Renal pelvis (tissue), 4 donors: Measurements from ENCODE around the gene FHIT. TPM values are rescaled to one million over a fixed set of nuclear protein-coding genes. Genes with fewer than 3 reads are reported as not detected.
A peak's percentile ranks its signal among the peaks of the same experiment; 100 is the strongest.

Experiments used
- DNase-seq: peaks from one replicate; pipeline ENCODE4 v3.0.0-alpha.2; 2013
- polyA plus RNA-seq, 3 donors: library from polyadenylated mRNA; unstranded; fragments of 120-200 nt; gene quantifications; one replicate each; pipeline ENCODE4 v1.2.1, GENCODE V29; 2013; ENCODE audit not compliant: insufficient read length in 3 of 3

Gene FHIT
- polyA plus RNA-seq, 3 donors = 22.3 to 28.2 (median 25.5) TPM

DNA sequence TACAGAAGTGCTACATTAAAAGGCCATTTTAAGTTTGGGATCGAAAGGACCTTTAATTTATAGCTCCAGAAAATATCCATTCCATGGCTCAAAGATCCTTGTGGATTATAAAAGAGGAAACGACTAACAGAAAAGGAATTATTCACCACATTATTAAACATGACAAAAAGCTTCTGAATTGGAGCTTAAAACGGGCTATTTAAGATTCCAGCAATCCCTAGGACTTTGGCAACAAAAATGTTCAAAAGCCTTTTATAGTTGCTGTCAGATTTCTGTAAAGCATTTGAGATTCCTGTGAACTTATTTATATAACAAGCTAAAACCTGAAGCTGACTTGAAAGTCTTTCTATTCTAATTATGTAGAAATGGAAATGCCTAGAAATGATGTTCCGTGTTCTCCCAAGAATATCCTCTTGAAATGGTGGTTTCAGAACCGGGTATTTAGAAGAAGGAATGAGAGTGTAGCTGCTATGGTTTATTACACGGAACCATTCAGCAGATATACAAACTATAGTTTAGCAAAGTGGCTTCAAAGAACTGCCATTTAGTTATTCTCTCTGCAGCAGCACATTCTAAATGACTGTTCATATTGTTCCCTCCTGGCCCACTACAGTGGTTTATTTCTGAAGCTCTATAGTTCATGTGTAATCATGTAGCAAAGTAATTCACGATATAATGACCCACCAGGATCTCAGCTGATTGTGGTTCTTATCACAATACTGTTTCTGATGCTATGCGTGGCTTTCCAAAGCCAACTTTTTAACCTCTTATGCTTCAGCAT is 961.7 kb downstream of the FHIT start:
- no peak for DNase-seq

- no peak for DNase-seq
These were observed 968.4 kb downstream of the FHIT start for GRCh38 chr3:60282866-60283265.

- no peak for DNase-seq
These were observed 969.3 kb downstream of the FHIT start for GRCh38 chr3:60281970-60282369.

DNA sequence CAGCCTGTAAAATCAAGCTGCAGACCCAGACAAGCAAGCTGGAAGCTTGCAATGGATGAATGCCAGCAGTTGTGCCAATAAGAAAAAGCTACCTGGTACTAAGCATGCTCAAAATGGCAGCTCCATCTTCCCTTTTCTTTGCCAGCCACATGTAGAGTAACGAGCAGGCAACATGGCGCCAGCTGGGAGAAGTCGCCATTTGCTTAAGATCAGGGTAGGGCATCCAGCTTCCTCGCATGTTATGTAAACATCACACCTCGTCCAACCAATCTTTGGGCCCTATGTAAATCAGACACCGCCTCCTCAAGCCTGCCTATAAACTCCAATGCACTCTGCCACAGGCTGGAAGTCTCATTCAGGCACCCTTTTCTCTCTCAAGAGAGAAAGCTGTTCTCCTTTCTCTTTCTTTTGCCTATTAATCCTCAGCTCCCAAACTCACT is 973.9 kb downstream of the FHIT start:
- no peak for DNase-seq

- DNase-seq = no peak
These were observed 974.6 kb downstream of the FHIT start for GRCh38 chr3:60276615-60277014.

DNA sequence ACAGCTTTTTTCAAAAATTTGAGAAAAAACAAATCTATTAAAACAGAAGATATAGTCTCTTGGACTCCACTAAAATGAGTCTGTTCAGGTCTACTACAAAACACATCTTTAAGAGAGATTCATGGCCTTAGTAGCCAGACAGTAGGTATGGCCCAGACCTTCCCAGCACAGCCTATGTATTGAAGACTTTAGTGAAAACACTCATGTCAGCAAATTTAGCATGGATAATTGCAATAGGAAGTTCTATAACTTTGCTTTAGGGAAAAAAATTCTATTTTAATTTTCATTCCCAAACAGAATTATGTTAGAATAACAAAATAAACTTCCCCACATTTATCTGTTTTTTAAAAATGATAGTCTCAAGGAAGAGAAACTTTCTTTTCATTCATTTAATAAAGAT is 976.6 kb downstream of the FHIT start:
- DNase-seq = no peak

DNA sequence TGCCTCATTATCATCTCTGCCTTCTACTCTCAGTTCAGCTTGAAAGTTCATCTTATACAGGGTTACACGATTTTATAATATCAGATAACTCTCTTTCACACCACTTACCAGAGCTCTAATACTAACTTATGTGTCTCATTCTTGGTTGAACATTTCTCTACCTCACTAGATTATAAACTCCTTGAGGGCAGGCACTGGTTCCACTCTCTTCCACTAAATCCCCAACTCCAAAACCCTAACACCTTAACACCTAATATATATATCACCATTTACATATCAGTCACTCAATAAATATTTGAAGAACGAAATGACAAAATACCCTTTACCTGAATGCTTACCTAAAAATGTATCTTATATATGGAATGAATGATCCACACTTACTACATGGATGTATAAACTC is 977.2 kb downstream of the FHIT start:
- DNase-seq = no peak

DNA sequence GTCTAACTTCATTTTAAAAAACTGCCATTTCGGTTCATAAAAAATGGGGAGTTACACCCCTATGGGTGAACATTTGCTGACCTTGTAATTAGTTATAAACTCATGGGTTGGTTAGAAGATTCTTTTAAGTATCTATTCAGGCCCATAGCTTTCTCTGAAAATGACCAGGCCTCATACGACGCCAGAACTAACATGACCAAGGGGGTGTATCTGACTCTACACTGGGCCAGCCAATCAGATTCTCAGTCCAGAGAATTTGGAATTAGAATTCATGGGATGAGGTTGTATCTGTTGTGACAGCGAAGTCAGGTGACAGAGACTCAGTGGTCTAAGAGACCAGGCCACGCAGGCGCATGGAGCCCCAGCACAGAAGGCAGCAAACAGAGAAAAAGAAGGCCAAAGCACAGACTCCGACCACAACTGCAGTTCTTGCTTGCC is 981.4 kb downstream of the FHIT start:
- DNase-seq = no peak

DNA sequence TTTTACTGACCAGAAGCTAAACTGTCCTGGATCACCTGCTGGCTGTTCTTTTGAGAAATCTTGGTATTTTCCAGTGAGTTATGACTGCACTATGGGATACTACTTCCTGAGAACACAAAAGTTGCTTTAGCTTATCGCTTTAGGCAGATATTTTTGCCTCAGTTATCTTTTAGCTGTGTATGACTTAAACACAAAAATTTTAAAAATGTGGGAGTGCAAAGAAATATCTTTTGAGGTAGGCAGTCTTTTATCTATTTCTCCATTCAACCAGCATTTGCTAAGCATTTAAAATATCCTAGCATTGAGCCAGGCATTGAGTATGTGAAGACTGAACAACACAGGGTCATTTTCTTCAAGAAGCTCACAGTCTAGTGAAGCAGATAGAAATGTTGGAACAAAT is 981.9 kb downstream of the FHIT start:
- DNase-seq = no peak

GRCh38 chr3:60268123-60268522 is 983.1 kb downstream of the FHIT start:
- no peak for DNase-seq

- no peak for DNase-seq
These were observed 984.8 kb downstream of the FHIT start for GRCh38 chr3:60266444-60266843.

- DNase-seq = no peak
These were observed 988.1 kb downstream of the FHIT start for GRCh38 chr3:60263191-60263590.

DNA sequence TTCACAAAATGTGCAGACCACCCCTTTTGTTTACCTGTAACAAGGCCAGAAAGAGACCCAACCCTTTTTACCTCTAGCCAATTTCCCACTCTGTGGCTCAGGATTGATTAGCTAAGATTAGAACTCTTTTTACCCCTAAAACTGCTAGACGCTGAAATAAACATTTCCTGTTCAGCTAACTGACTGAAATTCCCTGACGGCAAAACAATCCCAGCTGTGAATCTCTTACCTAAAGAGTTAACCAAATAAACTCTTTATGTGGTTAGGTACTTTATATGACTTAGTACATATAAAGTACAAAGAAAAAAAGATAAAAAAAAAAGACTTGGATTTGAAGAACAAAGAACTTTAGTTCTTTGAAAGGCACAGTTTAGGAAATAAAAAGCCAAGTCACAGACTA is 988.7 kb downstream of the FHIT start:
- no peak for DNase-seq

DNA sequence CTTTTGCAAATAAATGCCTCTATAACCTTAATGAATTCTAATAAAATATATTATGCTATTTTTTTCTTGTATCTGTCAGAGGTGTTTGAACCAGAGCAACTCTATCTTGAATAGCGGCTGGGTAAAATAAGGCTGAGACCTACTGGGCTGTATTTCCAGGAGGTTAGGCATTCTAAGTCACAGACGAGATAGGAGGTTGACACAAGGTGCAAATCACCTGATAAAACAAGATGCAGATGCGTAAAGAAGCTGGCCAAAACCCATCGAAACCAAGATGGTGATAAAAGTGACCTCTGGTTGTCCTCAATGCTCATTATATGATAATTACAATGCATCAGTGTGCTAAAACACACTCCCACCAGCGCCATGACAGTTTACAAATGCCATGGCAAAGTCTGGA is 990.7 kb downstream of the FHIT start:
- DNase-seq = no peak

GRCh38 chr3:60250810-60251209 is 1000.4 kb downstream of the FHIT start:
- DNase-seq = no peak

DNA sequence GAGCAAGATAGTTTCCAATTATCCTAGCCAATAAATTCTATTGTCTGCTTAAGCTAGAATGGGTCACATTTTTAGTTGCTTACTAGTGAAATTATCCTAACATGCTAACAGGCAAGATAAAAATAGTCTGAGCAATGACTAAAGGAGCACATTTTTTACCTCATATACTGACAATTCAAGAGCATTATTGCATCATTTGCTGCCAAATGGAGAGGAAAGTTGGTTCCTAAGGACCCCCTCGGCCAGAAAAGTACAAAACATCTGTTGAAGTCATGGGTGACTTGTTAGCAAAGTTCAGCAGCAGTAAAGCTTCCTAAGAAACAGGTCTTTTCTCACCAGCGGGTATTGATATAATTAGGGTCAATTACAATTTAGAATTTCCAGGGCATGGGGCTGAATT is 1001.0 kb downstream of the FHIT start:
- DNase-seq = no peak

DNA sequence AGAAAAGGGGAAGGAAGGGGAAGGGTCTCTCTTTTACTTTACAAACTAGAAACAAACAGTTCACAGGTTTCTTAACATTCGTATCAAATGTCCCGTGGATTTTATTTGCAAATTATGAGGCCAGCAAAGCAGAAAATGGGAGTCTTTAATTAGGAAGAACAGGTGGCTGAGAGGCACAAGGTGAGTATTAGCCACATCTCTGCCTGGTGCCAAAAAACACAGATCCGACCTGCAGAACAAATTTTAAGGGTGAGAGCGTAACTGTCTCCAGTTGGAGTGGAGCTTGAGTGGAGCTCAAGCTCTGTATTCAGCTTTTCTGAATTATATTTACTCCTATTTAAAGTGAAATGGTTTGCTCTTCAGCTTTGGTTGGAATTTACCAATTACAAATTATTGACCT is 1004.9 kb downstream of the FHIT start:
- DNase-seq = no peak

DNA sequence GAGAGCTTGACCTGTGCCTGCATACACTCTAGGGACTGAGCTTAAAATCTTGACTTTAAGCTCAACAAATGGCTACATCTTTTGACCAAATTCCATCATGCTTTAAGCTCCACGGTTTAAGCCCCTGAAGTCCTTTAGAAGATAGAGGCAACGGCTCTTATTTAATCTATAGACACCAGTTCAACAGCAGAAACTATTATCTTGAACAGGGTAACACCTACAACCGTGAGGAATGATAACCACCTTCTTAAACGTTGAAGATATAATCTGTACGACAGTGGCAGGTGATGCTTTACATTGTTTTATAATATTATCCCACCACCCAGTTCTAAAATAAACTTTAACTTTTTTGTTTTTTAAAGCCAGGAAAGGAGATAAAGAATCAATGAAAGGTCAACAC is 1007.8 kb downstream of the FHIT start:
- DNase-seq = no peak

DNA sequence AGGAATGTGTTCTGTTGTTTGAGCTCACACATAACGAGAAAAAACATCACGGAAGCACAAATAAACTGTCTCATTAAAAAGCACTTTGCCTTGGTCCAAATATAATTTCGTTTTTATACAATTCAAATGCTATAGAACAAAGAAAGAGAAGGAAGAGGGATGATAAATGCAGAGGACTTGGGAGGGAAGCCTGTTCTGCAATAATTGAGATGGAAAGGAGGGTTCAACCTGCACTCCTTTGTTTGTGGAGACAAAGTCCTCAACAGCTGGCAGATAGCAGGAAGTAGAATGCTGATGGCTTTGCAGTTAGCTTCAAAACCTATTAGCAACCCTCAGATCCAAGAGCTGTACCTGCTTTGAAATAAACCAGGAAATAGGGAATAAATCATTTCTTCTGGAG is 1010.8 kb downstream of the FHIT start:
- no peak for DNase-seq

GRCh38 chr3:60238550-60238949 is 1012.7 kb downstream of the FHIT start:
- no peak for DNase-seq

DNA sequence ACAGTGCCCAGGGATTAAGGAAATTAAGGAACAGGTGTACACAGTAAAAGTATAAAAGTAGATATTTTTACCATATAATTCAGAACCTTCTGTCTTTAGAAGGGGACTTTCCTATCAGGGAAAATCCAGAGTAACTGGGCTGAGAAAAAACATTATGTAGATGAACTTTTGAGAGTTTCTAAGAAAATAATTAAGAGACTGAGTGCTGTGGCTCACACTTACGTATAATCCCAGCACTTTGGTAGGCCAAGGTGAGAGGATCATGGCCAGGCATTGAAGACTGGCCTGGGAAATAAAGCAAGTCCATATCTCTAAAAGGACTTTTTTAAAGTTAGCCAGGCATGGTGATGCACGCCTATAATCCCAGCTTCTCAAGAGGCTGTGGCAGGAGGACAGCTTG is 1021.8 kb downstream of the FHIT start:
- DNase-seq = no peak

- no peak for DNase-seq
These were observed 1022.4 kb downstream of the FHIT start for GRCh38 chr3:60228823-60229222.

DNA sequence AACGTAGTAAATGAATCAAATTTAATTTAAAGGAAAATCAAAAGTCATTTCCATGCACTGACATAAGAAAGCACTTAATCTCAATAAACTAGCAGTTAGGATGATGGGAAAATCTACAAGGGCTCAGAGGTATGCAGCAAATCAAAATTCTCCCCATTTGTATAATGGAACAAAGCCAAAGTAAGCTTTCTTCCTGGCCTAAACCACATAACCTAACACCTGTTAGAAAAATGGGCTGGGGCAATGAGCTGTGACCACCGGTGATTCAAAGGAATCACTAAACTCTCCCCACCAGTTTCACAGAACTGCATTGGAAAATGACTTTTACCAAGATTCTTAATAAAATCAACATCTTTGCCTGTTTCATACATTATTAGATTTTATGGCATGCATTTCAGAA is 1024.3 kb downstream of the FHIT start:
- peak; percentile 49 for DNase-seq

DNA sequence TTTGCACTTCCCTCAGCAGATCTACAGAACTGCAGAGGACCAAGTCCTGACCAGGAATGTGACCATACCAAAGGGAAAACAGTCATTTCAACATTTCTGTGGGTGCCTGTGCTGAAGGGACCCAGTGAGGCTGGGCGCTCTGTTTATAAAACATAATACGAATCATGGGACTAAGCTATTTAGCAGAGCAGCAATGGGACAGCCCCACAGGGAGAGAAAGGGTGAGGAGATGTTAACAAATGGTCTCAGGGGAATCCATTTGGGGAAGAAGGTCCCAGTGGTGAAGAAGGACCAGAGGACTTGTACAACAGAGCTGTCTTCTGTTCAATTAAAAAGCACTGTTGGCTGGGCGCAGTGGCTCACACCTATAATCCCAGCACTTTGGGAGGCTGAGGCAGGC is 1025.4 kb downstream of the FHIT start:
- DNase-seq = no peak
